GM19452 (cell line): ENCODE data around the gene TRIM5.

Experiments used
- ATAC-seq: cut with Tn5 transposase; IDR thresholded peaks from one replicate; pipeline ENCODE4 v1.9.1; 2021; ENCODE audit not compliant: unreplicated experiment

The TRIM5 gene

DNA sequence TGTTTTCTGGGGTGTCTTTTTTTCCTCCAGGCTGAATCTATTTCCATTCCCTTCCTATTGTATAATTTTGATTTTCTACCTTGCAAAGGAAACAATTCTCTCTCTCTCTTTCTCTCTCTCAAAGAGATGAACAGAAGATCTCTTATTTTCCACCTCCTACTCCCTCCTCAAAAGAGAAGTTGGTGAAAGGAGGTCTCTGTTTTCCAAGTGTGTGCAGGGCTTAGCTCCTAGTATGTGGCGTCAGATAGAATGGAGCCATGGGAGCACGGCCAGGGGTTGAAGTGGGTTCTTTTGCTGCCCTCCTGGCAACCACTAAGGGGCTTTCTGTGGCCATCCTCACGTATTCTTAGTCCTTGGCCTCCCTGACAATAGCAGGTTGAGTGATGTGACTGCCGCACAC is 59.6 kb downstream of the TRIM5 start:
- ATAC-seq, result no peak

DNA sequence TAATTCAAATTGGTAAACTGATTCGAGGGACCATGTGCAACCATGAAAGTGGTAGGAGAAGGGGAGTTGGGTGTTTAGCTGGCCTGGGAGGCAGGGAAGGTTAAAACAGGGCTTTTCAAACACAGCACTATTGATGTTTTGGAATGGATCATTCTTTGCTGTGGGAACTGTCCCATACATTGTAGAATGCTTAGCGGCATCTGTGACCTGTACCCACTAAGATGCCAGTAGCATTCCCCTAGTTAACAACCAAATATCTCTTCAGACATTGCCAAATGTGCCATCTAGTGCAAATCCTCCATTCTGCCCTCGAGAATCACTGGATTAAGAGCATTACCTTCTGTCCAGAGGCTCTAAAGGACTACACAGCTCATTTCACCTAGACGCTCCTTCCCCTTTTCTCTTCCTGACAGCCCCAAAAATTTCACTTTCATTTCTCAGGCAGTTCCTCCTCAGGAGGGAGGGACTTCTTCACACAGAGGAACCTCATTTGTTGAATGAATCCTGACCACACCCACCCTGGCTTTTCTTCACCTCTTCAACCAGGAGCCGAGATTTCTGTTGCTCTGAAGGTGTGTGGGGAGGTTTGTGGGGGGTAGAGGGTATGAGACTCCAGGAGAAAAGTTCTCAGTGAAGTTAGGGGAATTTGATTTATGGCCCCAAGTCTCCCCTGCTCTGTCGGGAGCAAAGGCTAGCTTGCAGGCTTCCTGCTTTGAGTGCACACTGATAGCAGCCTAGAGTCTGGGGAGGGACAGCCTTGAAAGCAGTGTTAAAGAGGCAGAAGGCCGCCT is 60.2 kb downstream of the TRIM5 start, which contains the start of gene TRIM34:
Gene TRIM34 (plus strand): TSS at position 513 of the 791 bp plus-strand sequence. CDS start 7,331 bp downstream, outside the sequence.
- peak; percentile 97 for ATAC-seq

DNA sequence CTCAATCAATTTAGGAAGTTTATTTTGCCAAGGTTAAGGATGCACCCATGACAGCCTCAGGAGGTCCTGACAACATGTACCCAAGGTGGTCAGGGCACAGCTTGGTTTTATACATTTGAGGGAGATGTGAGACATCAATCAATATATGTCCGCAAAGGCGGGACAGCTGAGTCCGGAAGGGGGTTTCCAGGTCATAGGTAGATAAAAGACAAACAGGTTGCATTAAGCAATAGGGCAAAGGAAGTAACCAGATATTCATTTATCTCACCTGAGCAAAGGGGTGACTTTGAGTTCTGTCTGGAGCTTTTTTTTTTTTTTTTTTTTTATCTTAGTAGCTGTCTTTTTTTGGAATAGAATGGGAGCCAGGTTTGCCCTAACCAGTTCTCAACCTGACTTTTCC is 62.1 kb downstream of the TRIM5 start:
- no peak for ATAC-seq

DNA sequence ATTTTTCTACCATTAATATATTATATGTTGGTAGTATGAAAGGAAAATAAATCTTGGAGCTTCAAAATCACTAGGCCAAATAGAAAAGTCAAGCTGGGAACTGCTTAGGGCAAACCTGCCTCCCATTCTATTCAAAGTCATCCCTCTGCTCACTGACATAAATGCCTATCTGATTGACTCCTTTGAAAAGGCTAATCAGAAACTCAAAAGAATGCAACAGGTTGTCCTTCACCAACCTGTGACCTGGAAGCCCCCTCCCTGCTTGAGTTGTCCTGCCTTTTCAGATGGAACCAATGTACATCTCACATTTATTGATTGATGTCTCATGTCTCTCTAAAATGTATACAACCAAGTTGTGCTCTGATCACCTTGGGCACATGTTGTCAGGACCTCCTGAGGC is 63.3 kb downstream of the TRIM5 start:
- ATAC-seq, result no peak

DNA sequence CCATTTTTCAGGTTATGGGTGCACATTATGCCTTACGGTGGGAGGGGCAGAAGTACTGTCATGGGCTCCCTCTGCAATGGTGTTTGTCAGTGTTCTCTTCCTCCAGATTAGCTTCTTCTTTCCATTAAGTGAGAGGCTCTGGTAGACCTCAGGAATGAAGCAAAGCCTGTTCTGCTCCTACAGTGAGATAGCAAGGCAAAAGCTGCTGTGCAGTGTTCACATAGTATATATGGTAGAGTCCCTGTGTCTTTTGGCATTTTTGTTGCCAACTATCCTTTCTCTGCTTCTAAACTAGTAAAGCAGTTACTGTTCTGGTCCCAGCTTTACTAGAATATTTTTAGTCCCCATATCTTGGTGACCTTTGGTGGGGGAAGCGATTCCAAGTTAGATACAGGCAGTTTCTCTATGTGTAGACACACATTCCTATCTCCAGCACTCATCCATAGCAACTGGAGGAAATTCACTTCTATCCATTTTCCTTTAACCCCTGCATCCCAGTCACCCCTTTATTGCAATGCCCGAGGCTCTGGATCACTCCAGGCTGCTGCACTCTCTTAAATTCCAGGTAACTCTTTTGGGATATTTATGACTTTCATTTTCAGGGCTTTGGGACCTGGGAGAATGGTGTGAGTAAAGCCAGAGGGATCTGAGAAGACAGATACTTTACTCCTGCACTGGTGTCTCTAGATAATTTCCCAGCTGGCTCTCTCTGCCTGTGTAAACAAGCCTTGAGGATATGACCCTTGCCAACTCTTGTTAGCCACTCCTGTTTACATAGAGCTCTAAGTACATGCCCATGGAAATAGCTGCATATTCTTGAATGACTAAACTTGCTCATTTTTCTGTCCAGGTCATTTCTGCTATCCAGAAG is 64.0 kb downstream of the TRIM5 start:
- no peak for ATAC-seq

DNA sequence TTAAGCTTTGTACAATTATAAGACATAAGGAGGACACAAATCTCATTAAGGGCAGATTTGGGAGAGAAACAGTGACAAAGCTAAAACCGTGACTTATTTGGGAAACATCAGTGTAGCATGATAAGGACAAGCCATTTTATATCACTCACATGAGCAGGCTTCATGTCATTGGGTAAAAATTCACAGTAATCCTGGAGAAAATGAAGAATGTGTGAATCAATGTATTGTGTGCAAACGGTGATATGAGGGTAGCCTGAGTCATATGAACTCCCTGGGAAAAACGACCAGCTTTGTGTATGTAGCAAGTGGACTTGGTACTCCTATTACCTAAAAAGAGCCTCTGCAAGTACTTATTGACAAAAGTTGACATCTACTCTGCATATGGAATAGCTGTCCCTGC is 66.1 kb downstream of the TRIM5 start:
- ATAC-seq, result no peak
